Dermis microvascular lymphatic vessel endothelial cell (primary cell): ENCODE results near the gene LRRC15. TPM values are rescaled to one million over a fixed set of nuclear protein-coding genes. Genes with fewer than 3 reads are reported as not detected.

ENCODE experiments used
- DNase-seq, 2 donors: peaks; one replicate each; pipeline versions ENCODE4 v3.0.0 to v3.0.0-alpha.2; 2010; ENCODE audit warnings: low read depth in 2 of 2
- total RNA-seq: library from RNA; depleted of rRNA; stranded (reverse); fragments of >200 nt; gene quantifications from 2 replicates; pipeline ENCODE4 v1.2.1, GENCODE V29; 2014

LRRC15 gene
- total RNA-seq, 1 donor from 2014 or later, result 0.51 TPM

- DNase-seq, result no peak
Observed at GRCh38 chr3:194336601-194337355, 32.8 kb downstream of the LRRC15 start.

- DNase-seq, result no peak
Observed at GRCh38 chr3:194333981-194334320, 35.6 kb downstream of the LRRC15 start.

DNA sequence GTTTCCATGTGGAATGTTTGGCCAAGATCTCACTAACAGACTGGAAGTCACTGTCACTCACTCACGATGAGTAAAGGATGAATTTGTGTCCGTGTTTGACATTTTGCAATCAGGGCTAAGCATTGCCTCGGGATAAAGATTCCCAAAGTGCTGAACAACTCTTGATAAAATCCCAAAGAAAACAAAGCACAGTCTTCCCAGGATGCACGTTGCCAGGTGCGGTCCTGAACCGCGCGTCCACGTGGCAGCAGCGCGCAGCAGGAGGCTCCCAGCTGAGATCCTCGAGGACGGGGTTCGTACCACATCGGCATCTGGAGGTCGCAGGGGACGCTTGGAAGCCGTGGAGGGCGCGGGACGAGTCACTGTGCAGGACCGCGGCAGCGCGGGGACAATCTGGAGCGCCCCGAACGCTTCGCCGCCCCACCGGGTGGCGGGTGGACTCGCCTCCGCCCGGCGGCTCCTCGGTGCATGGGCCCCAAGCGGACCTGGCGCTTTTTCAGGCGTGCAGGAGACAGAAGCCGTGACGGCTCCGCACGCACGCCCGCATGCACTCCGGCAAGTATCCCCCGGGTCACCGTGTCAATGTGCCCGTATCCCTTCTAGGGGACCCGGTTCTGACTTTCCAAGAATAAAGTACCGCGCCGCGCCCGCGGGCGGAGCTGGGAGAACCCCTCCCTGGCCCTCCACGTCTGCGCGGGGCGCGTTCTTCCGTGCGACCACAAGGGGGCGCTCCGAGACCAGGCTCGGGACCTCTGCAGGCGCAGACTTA, 36.1 kb downstream of the LRRC15 start:
- peak; percentile 55 to 82 for DNase-seq

DNA sequence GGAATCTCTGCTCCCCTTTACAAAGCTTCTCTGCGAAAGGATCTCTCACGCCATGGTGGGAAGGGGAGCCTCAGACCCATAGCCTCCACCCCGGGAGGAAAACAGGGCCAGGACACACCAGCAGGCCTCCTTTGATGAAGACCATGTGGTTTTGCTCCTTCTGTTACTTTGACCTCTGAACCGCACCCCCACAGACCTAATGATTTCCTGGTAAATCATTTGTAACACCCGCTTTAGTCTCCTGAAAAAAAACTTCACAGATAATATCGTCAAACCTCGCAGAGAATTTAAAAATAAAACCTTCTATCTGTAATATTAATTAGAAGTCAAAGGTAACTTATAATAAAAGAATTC, 36.7 kb downstream of the LRRC15 start:
- no peak for DNase-seq

DNA sequence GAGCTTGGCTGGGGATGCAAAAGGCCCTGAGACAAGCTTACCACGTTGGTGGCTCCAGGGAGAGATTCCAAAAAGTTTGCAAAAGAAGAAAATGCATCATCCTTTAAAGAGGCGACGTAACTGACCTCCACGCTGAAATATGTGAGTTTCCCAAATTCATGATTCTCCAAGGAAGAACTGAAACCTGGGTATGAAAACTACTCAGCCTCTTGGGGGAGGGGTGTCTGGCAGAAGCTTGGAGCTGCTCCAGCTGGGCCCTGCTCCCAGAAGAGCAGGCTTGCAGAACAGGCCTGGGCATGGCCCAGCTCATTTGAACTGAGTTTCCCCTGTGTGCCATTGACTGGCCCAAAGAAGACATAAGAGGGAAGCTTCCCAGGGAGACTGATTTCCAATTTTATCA, 39.0 kb downstream of the LRRC15 start:
- DNase-seq, result no peak

GRCh38 chr3:194330160-194330559, 39.4 kb downstream of the LRRC15 start:
- no peak for DNase-seq

GRCh38 chr3:194329583-194329965, 40.0 kb downstream of the LRRC15 start:
- DNase-seq, result no peak

DNA sequence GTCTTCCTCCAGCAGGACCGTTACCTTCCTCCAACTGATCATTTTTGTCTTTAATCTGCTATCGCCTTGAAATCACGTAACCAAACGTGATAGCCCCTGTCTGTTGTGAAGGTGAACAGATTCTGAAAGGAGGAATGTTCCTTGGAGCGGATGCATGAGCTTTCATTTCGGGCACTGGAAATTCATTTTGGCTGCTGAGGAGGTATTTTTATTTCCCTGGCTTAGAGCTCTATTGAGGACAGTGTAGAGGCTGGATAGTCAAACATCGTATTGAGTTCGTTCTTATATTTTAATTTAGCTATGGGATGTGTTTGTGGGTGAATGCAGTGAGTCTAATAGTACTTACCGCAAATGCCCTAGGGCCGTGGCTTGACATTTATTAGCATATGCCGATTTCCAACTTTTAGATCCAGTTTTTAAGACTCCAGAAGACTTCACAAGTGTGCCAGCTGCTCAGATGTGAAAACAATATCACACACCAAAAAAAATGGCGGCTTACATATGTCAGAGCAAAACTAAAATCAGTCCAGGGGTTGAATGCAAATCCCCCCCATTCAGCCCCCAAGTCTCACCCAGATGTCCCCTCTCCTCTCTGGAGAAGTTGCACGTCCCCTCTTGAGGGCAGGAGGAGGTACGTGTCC, 40.5 kb downstream of the LRRC15 start:
- DNase-seq, result no peak

GRCh38 chr3:194328053-194328657, 41.4 kb downstream of the LRRC15 start:
- DNase-seq, result peak in 1 of 2 donors; percentile 25

DNA sequence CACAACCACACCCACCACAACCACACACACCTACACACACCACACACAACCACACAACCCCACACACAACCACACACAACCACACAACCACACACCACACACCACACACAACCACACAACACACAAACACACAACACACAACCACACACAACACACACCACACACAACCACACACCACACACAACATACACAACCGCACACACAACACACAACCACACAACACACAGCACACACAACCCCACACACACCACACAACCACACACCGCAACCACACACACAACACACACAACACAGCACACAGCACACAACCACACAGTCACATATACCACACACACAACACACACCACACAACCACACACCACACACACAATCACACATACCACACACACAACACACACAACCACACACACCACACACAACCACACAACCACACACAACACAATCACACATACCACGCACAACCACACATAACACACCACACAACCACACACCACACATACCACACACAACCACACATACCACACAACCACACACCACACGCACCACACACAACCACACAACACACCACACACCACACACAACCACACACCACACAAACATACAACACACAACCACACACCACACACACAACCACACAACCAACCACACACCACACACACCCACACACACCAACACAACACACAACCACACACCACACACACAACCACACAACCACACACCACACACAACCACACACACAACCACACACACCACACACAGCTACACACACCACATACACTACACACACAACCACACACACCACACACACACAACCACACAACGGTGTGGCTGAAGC, 42.1 kb downstream of the LRRC15 start:
- peak in 1 of 2 donors; percentile 33 for DNase-seq

- DNase-seq, result no peak
Observed at GRCh38 chr3:194326968-194327217, 42.6 kb downstream of the LRRC15 start.

DNA sequence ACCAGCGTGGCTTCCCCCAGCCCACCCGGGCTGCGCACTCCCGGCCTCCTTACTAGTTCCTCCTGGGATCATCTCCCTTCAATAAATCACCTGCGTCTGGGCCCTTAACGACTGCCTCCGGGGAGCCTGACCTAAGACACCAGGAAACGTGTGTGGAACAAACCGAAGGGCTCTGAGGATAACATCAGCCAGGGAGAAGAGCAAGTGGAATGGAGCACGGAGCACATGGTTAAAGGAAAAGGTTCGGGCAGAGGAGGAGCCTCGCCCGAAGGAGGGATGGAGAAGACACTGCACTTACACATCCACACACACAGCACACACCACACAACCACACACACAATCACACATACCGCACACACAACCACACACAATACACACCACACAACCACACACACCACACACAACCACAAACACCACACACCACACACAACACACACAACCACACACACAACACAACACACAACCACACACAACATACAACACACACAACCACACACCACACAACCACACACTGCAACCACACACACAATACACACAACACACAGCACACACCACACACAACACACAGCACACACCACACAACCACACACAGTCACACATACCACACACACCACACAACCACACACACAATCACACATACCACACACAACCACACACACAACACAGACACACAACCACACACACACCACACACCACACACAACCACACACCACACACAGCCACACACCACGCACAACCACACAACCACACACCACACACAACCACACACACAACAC, 43.2 kb downstream of the LRRC15 start:
- peak in 1 of 2 donors; percentile 28 for DNase-seq

GRCh38 chr3:194325424-194326153, 44.0 kb downstream of the LRRC15 start:
- no peak for DNase-seq

DNA sequence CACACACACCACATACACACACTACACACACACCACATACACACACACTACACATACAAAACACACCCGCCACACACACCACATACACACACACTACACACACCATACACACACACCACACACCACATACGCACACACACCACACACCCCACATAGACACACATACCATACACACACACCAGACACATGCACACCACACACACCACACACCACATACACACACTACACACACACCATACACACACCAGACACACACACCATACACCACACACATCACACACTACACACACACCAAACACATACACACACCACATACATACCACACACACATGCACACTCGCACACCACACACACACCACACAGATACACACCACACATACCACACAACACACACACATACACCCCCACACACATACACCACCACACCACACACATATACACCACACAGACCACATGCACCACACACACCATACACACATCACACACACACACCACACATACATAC, 44.7 kb downstream of the LRRC15 start:
- no peak for DNase-seq

GRCh38 chr3:194323785-194324735, 45.5 kb downstream of the LRRC15 start:
- DNase-seq, result peak in 1 of 2 donors; percentile 72

DNA sequence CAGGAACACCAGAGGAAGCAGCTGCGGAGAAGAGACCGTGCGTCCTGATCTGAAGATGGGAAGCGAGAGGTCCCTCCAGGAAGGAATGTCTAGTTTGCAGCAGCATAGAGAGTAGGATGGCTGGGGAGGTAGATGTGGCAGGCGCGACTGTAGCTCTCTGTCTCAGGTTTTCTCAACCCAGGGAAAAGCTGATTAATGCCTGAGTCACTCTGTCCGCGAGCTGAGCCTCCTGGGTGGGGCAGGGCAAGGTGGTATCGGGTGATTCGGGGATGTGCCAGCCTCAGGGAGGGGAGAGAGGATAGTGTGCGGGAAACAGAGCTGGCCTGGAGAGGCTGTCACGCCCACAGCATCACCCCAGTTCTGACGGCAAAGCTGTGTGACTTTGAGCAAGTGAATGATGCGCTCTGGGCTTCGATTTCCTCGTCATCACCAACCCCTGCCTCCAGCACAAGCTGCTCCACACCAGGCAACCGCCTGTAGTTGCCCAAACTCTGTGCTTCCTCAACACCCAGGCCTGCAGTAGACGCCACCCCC, 46.8 kb downstream of the LRRC15 start:
- DNase-seq, result peak in 1 of 2 donors; percentile 56

GRCh38 chr3:194321693-194322640, 47.6 kb downstream of the LRRC15 start:
- DNase-seq, result peak in 1 of 2 donors; percentile 47
